ENCODE results near the gene OXSM. TPM values are rescaled to one million over a fixed set of nuclear protein-coding genes. Genes with fewer than 3 reads are reported as not detected.

The OXSM gene
- total and polyA plus RNA-seq, 2 donors from 2014 or later = 13.4 to 21.4 TPM

GRCh38 chr3:25787689-25788088, 2.2 kb upstream of the OXSM start:
- H3K27ac ChIP-seq (ENCODE audit: low read depth in 2 of 2, low read length in 2 of 2) = no peak overlapping the region
- H3K4me1 ChIP-seq (ENCODE audit: control insufficient read depth in 2 of 3, insufficient read depth in 2 of 3, low read depth in 1 of 3, low read length in 3 of 3) = peaks cover 0 to 17% (median 5%) of the 10 kb centered on the region in 3 donors
- no peaks in the 10 kb centered on the region for H3K27me3 ChIP-seq (ENCODE audit: control insufficient read depth, insufficient read depth, low read length)
- FAIRE-seq = no peak
- no peak for DNase-seq
- H3K9me3 ChIP-seq (ENCODE audit: control insufficient read depth in 2 of 3, insufficient read depth in 1 of 3, low read length in 3 of 3) = no peaks in the 10 kb centered on the region
- no peak overlapping the region for H3K9ac ChIP-seq (ENCODE audit: low read length in 3 of 3)
- H3K4me3 ChIP-seq (ENCODE audit: low read length in 3 of 3) = peak overlapping the region in 1 of 3 donors; percentile 98
- peaks cover 0 to 3% (median 0%) of the 10 kb centered on the region in 3 donors for H3K36me3 ChIP-seq (ENCODE audit: control insufficient read depth in 2 of 3, insufficient read depth in 3 of 3, low read length in 3 of 3)
- TF ChIP-seq, protein P1, sequence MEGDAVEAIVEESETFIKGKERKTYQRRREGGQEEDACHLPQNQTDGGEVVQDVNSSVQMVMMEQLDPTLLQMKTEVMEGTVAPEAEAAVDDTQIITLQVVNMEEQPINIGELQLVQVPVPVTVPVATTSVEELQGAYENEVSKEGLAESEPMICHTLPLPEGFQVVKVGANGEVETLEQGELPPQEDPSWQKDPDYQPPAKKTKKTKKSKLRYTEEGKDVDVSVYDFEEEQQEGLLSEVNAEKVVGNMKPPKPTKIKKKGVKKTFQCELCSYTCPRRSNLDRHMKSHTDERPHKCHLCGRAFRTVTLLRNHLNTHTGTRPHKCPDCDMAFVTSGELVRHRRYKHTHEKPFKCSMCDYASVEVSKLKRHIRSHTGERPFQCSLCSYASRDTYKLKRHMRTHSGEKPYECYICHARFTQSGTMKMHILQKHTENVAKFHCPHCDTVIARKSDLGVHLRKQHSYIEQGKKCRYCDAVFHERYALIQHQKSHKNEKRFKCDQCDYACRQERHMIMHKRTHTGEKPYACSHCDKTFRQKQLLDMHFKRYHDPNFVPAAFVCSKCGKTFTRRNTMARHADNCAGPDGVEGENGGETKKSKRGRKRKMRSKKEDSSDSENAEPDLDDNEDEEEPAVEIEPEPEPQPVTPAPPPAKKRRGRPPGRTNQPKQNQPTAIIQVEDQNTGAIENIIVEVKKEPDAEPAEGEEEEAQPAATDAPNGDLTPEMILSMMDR (IDR thresholded peaks at IDR 0.05; ENCODE audit: borderline replicate concordance, extremely low read depth, insufficient read depth) = no peak
- intact Hi-C loops (cut with DNase I) = no loop called here

DNA sequence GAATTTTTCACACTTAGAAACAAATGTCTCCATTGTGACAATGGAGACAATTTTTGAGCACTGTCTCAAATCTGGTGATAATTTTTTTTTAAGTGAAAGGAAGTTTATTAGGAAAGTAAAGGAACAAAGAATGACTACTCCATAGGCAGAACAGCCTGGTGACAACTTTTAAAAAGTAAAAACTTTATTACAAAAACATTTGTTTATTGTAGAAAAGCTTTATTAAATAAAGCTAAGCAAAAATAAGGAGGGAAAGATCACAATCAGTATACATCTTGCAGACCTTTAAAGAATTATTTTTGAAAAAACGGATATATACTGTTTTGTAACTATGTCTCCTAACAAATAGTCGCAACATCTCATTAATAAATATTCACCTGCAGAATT, 688 bp upstream of the OXSM start:
- intact Hi-C loops (cut with DNase I) = no loop called here

GRCh38 chr3:25801786-25802185, 11.9 kb downstream of the OXSM start:
- TF ChIP-seq, protein P1 (IDR thresholded peaks at IDR 0.05; ENCODE audit: borderline replicate concordance, extremely low read depth, insufficient read depth) = no peak
- Histone ChIP-seq H3K4me3 (ENCODE audit: low read length in 3 of 3) (no peak overlapping the region), H3K4me1 (ENCODE audit: control insufficient read depth in 2 of 3, insufficient read depth in 2 of 3, low read depth in 1 of 3, low read length in 3 of 3) (no peaks in the 10 kb centered on the region), H3K27me3 (ENCODE audit: control insufficient read depth, insufficient read depth, low read length) (no peaks in the 10 kb centered on the region), H3K27ac (ENCODE audit: low read depth in 2 of 2, low read length in 2 of 2) (no peak overlapping the region), H3K9me3 (ENCODE audit: control insufficient read depth in 2 of 3, insufficient read depth in 1 of 3, low read length in 3 of 3) (no peaks in the 10 kb centered on the region), H3K36me3 (ENCODE audit: control insufficient read depth in 2 of 3, insufficient read depth in 3 of 3, low read length in 3 of 3) (no peaks in the 10 kb centered on the region), H3K9ac (ENCODE audit: low read length in 3 of 3) (no peak overlapping the region)
- intact Hi-C loops (cut with DNase I) = no loop called here
- DNase-seq (no peak), FAIRE-seq (no peak)

More for the DNA sequence above, 688 bp upstream of the OXSM start:
- no peaks in the 10 kb centered on the region for H3K9me3 ChIP-seq (ENCODE audit: control insufficient read depth in 2 of 3, insufficient read depth in 1 of 3, low read length in 3 of 3)
- DNase-seq = no peak
- H3K4me3 ChIP-seq (ENCODE audit: low read length in 3 of 3) = peak overlapping the region; percentile 98 to 99 (median 98)
- H3K27me3 ChIP-seq (ENCODE audit: control insufficient read depth, insufficient read depth, low read length) = no peaks in the 10 kb centered on the region
- H3K36me3 ChIP-seq (ENCODE audit: control insufficient read depth in 2 of 3, insufficient read depth in 3 of 3, low read length in 3 of 3) = peaks cover 0 to 5% (median 0%) of the 10 kb centered on the region in 3 donors
- H3K27ac ChIP-seq (ENCODE audit: low read depth in 2 of 2, low read length in 2 of 2) = peak overlapping the region in 1 of 2 donors; percentile 20
- peak overlapping the region; percentile 92 to 95 (median 93) for H3K9ac ChIP-seq (ENCODE audit: low read length in 3 of 3)
- FAIRE-seq = no peak
- peaks cover 0 to 13% (median 5%) of the 10 kb centered on the region in 3 donors for H3K4me1 ChIP-seq (ENCODE audit: control insufficient read depth in 2 of 3, insufficient read depth in 2 of 3, low read depth in 1 of 3, low read length in 3 of 3)
- TF ChIP-seq, protein P1 (IDR thresholded peaks at IDR 0.05; ENCODE audit: borderline replicate concordance, extremely low read depth, insufficient read depth) = no peak

DNA sequence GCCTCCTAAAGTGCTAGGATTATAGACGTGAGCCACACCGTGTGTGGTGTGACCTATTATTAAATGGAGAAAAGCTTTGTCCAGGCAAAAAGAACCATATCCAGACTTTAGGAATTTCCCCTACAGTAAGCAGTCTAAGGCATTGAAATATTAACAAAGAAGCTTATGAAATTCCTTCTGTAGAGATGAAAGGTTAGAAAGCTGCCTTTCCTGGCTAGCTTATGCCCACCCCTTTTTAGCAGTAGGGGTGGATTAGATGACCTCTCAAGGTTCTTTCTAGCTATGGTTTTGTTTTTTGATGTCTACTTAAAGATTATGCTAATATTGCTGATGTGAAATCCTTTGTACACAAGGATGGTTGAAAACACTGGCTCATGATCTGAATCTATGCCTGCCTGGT, 13.9 kb downstream of the OXSM start:
- H3K9me3 ChIP-seq (ENCODE audit: control insufficient read depth in 2 of 3, insufficient read depth in 1 of 3, low read length in 3 of 3) = no peaks in the 10 kb centered on the region
- DNase-seq (no peak), FAIRE-seq (no peak)
- TF ChIP-seq, protein P1 (IDR thresholded peaks at IDR 0.05; ENCODE audit: borderline replicate concordance, extremely low read depth, insufficient read depth) = no peak
- H3K27ac ChIP-seq (ENCODE audit: low read depth in 2 of 2, low read length in 2 of 2) = no peak overlapping the region
- H3K36me3 ChIP-seq (ENCODE audit: control insufficient read depth in 2 of 3, insufficient read depth in 3 of 3, low read length in 3 of 3) = no peaks in the 10 kb centered on the region
- no peak overlapping the region for H3K4me3 ChIP-seq (ENCODE audit: low read length in 3 of 3)
- no peaks in the 10 kb centered on the region for H3K27me3 ChIP-seq (ENCODE audit: control insufficient read depth, insufficient read depth, low read length)
- no peaks in the 10 kb centered on the region for H3K4me1 ChIP-seq (ENCODE audit: control insufficient read depth in 2 of 3, insufficient read depth in 2 of 3, low read depth in 1 of 3, low read length in 3 of 3)
- no peak overlapping the region for H3K9ac ChIP-seq (ENCODE audit: low read length in 3 of 3)
- intact Hi-C loops (cut with DNase I) = no loop called here
